Neuronal stem cell (in vitro differentiated cells): ENCODE data around the gene BAZ2B.

ENCODE experiments used
- DNase-seq: peaks from one replicate; pipeline ENCODE4 v3.0.0-alpha.2; 2013; ENCODE audit warnings: low spot score
- H2AFZ ChIP-seq: one replicate; pipeline ENCODE4 v1.6.1; 2013; ENCODE audit warnings: mild to moderate bottlenecking, low read length, inconsistent platforms
- H2AK5ac ChIP-seq: 2 replicates; pipeline ENCODE4 v1.6.1; 2013; ENCODE audit warnings: low read depth, mild to moderate bottlenecking, inconsistent platforms, low read length, moderate library complexity, mixed read lengths
- H2BK120ac ChIP-seq: 2 replicates; pipeline ENCODE4 v1.6.1; 2013; ENCODE audit warnings: low read depth, mild to moderate bottlenecking, inconsistent platforms, low read length, moderate library complexity, mixed read lengths
- H2BK12ac ChIP-seq: one replicate; pipeline ENCODE4 v1.6.1; 2013; ENCODE audit warnings: low read length, inconsistent platforms
- H2BK15ac ChIP-seq: 2 replicates; pipeline ENCODE4 v1.6.1; 2013; ENCODE audit warnings: mild to moderate bottlenecking, low read length, inconsistent platforms, mixed read lengths
- H2BK5ac ChIP-seq: one replicate; pipeline ENCODE4 v1.6.1; 2013; ENCODE audit warnings: inconsistent platforms, mild to moderate bottlenecking, low read length, moderate library complexity
- H3K14ac ChIP-seq: one replicate; pipeline ENCODE4 v1.6.1; 2013; ENCODE audit warnings: low read length, inconsistent platforms
- H3K18ac ChIP-seq: 2 replicates; pipeline ENCODE4 v1.6.1; 2013; ENCODE audit warnings: low read length, inconsistent platforms
- H3K23ac ChIP-seq: 2 replicates; pipeline ENCODE4 v1.6.1; 2013; ENCODE audit warnings: low read depth, mild to moderate bottlenecking, mixed read lengths, low read length, inconsistent platforms; ENCODE audit not compliant: poor library complexity
- H3K27ac ChIP-seq: replicated peaks from 3 replicates; pipeline ENCODE4 v1.5.1; 2013; ENCODE audit warnings: low read length, inconsistent platforms
- H3K27me3 ChIP-seq, 3 experiments: 2 replicates each; pipeline ENCODE4 v1.6.1; 2013; ENCODE audit warnings: low read length in 3 of 3, mild to moderate bottlenecking in 2 of 3, inconsistent platforms in 1 of 3, low read depth in 1 of 3, mixed read lengths in 1 of 3, moderate library complexity in 1 of 3; ENCODE audit not compliant: control insufficient read depth in 3 of 3, insufficient read depth in 3 of 3
- H3K36me3 ChIP-seq, 2 donors: replicated peaks in 1 of 2; 2 replicates each; pipeline ENCODE4 v1.6.1; 2013; ENCODE audit warnings: low read length in 2 of 2; ENCODE audit not compliant: control insufficient read depth in 2 of 2, insufficient read depth in 2 of 2
- H3K4ac ChIP-seq: 2 replicates; pipeline ENCODE4 v1.6.1; 2013; ENCODE audit warnings: inconsistent platforms, mild to moderate bottlenecking, low read length, moderate library complexity
- H3K4me1 ChIP-seq, 2 donors: 1 replicate in 1 of 2; 2 replicates in 1 of 2; pipeline ENCODE4 v1.6.1; 2013; ENCODE audit warnings: low read length in 2 of 2, low read depth in 1 of 2; ENCODE audit not compliant: control insufficient read depth in 2 of 2, insufficient read depth in 1 of 2
- H3K4me2 ChIP-seq: one replicate; pipeline ENCODE4 v1.6.1; 2013; ENCODE audit warnings: mild to moderate bottlenecking, low read length, inconsistent platforms; ENCODE audit not compliant: insufficient read depth, poor library complexity, severe bottlenecking
- H3K4me3 ChIP-seq, 2 donors: 2 replicates each; pipeline ENCODE4 v1.5.1; 2013; ENCODE audit warnings: low read length in 2 of 2, mild to moderate bottlenecking in 2 of 2, inconsistent platforms in 1 of 2, moderate library complexity in 1 of 2
- H3K79me1 ChIP-seq: one replicate; pipeline ENCODE4 v1.6.1; 2013; ENCODE audit warnings: low read depth, mild to moderate bottlenecking, inconsistent platforms, low read length, moderate library complexity
- H3K9ac ChIP-seq: one replicate; pipeline ENCODE4 v1.6.1; 2013; ENCODE audit warnings: mild to moderate bottlenecking, low read depth, low read length, inconsistent platforms; ENCODE audit not compliant: poor library complexity
- H3K9me3 ChIP-seq, 2 donors: replicated peaks in 1 of 2; 2 replicates each; pipeline versions ENCODE3 to v1.6.1; 2013; ENCODE audit warnings: low read length in 2 of 2, mild to moderate bottlenecking in 2 of 2, inconsistent platforms in 1 of 2, low read depth in 1 of 2, mixed read lengths in 1 of 2, moderate library complexity in 1 of 2; ENCODE audit not compliant: control insufficient read depth in 2 of 2, insufficient read depth in 1 of 2
- H4K8ac ChIP-seq: one replicate; pipeline ENCODE4 v1.6.1; 2013; ENCODE audit warnings: low read depth, mild to moderate bottlenecking, inconsistent platforms, low read length, moderate library complexity
- H4K91ac ChIP-seq: one replicate; pipeline ENCODE4 v1.6.1; 2013; ENCODE audit warnings: low read length, low read depth, mild to moderate bottlenecking, inconsistent platforms; ENCODE audit not compliant: poor library complexity
- WGBS, 2 donors: extraction: QIAGEN DNeasy Blood & Tissue Kit; methylation state at CpG; one replicate each; pipeline ENCODE4 v1.1.7; 2013; ENCODE audit warnings: missing lambda C conversion rate in 2 of 2, mixed read lengths in 1 of 2; ENCODE audit not compliant: insufficient read length in 2 of 2, insufficient replicate concordance in 1 of 2; ENCODE audit errors: extremely low coverage in 2 of 2; 5-methylcytosine and 5-hydroxymethylcytosine counted together

The BAZ2B gene

GRCh38 chr2:159501743-159502142, 114.6 kb downstream of the BAZ2B start:
- Histone ChIP-seq H3K23ac (no peak overlapping the region), H2BK5ac (no peak overlapping the region), H2BK12ac (no peak overlapping the region), H4K8ac (no peak overlapping the region), H3K27me3 (no peaks in the 10 kb centered on the region), H3K4me2 (no peak overlapping the region), H3K27ac (no peak overlapping the region), H3K4me3 (no peak overlapping the region), H2BK120ac (no peak overlapping the region), H3K9me3 (peaks cover 3 to 16% of the 10 kb centered on the region in 2 donors), H3K79me1 (no peaks in the 10 kb centered on the region), H3K9ac (no peak overlapping the region), H3K18ac (no peak overlapping the region), H2AFZ (no peak overlapping the region), H4K91ac (no peak overlapping the region), H3K14ac (no peak overlapping the region), H3K36me3 (peaks cover 0 to 15% of the 10 kb centered on the region in 2 donors), H2BK15ac (no peak overlapping the region), H2AK5ac (no peak overlapping the region), H3K4me1 (no peaks in the 10 kb centered on the region), H3K4ac (no peak overlapping the region)
- no peak for DNase-seq
- WGBS, 2 donors, result no CpG with 5 or more reads among the region's 1 CpG

- H2AK5ac ChIP-seq, result no peak overlapping the region
- H3K79me1 ChIP-seq, result no peaks in the 10 kb centered on the region
- no peak overlapping the region for H3K23ac ChIP-seq
- H2AFZ ChIP-seq, result no peak overlapping the region
- no peaks in the 10 kb centered on the region for H3K27me3 ChIP-seq
- H3K4me1 ChIP-seq, result no peaks in the 10 kb centered on the region
- no peak overlapping the region for H3K4ac ChIP-seq
- H2BK5ac ChIP-seq, result no peak overlapping the region
- peaks cover 3 to 16% of the 10 kb centered on the region in 2 donors for H3K9me3 ChIP-seq
- no peak overlapping the region for H2BK120ac ChIP-seq
- no peak overlapping the region for H3K9ac ChIP-seq
- DNase-seq, result no peak
- H3K4me2 ChIP-seq, result no peak overlapping the region
- no peak overlapping the region for H3K27ac ChIP-seq
- no CpG with 5 or more reads among the region's 2 CpGs for WGBS, 2 donors
- H4K91ac ChIP-seq, result no peak overlapping the region
- no peak overlapping the region for H3K14ac ChIP-seq
- H3K36me3 ChIP-seq, result peaks cover 0 to 15% of the 10 kb centered on the region in 2 donors
- no peak overlapping the region for H3K18ac ChIP-seq
- no peak overlapping the region for H2BK12ac ChIP-seq
- no peak overlapping the region for H4K8ac ChIP-seq
- no peak overlapping the region for H3K4me3 ChIP-seq
- H2BK15ac ChIP-seq, result no peak overlapping the region
Measured at GRCh38 chr2:159497847-159498246, 118.5 kb downstream of the BAZ2B start.

- Histone ChIP-seq H3K9ac (no peak overlapping the region), H3K4ac (no peak overlapping the region), H3K79me1 (no peaks in the 10 kb centered on the region), H2BK5ac (no peak overlapping the region), H3K23ac (no peak overlapping the region), H2AFZ (no peak overlapping the region), H3K4me3 (no peak overlapping the region), H3K36me3 (peaks cover 0 to 15% of the 10 kb centered on the region in 2 donors), H4K8ac (no peak overlapping the region), H3K9me3 (peaks cover 3 to 16% of the 10 kb centered on the region in 2 donors), H3K14ac (no peak overlapping the region), H2BK120ac (no peak overlapping the region), H2AK5ac (no peak overlapping the region), H2BK12ac (no peak overlapping the region), H3K27ac (no peak overlapping the region), H3K18ac (no peak overlapping the region), H3K27me3 (no peaks in the 10 kb centered on the region), H3K4me1 (no peaks in the 10 kb centered on the region), H3K4me2 (no peak overlapping the region), H4K91ac (no peak overlapping the region), H2BK15ac (no peak overlapping the region)
- no peak for DNase-seq
Measured at GRCh38 chr2:159497256-159497655, 119.1 kb downstream of the BAZ2B start.

DNA sequence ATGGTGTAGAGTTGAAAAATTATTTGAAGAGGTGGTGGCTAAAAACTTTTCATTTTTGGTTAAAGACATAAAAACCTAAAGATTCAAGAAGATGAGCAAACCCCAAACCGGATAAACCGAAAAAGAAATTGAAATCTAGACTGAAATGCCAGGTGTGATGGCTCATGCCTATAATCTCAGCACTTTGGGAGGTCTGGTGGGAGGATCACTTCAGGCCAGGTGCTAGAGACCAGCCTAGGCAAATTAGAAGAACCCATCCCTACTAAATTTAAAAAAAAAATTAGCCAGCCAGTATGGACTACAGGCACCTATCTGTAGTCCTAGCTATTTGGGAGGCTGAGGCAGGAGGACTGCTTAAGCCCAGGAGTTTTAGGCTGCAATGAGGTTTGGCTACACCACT, 126.9 kb downstream of the BAZ2B start:
- no peak overlapping the region for H3K9ac ChIP-seq
- H2AFZ ChIP-seq, result no peak overlapping the region
- no CpG with 5 or more reads among the region's 2 CpGs for WGBS, 2 donors
- H3K4ac ChIP-seq, result no peak overlapping the region
- H4K8ac ChIP-seq, result no peak overlapping the region
- no peaks in the 10 kb centered on the region for H3K27me3 ChIP-seq
- H3K4me3 ChIP-seq, result no peak overlapping the region
- H2AK5ac ChIP-seq, result no peak overlapping the region
- no peaks in the 10 kb centered on the region for H3K36me3 ChIP-seq
- H3K27ac ChIP-seq, result no peak overlapping the region
- H2BK5ac ChIP-seq, result no peak overlapping the region
- H3K23ac ChIP-seq, result no peak overlapping the region
- no peak for DNase-seq
- no peaks in the 10 kb centered on the region for H3K4me1 ChIP-seq
- no peak overlapping the region for H2BK12ac ChIP-seq
- H2BK120ac ChIP-seq, result no peak overlapping the region
- no peak overlapping the region for H2BK15ac ChIP-seq
- no peaks in the 10 kb centered on the region for H3K9me3 ChIP-seq
- H3K14ac ChIP-seq, result no peak overlapping the region
- H3K18ac ChIP-seq, result no peak overlapping the region
- no peaks in the 10 kb centered on the region for H3K79me1 ChIP-seq
- no peak overlapping the region for H4K91ac ChIP-seq
- no peak overlapping the region for H3K4me2 ChIP-seq
